ENCODE data around the gene PAM.
A peak's percentile ranks its signal among the peaks of the same experiment; 100 is the strongest.
"Not testable (repeated sequence)": the region's sequence is repeated elsewhere in the genome, so short reads cannot be mapped to it uniquely, and the experiment has no call there.

PAM gene

DNA sequence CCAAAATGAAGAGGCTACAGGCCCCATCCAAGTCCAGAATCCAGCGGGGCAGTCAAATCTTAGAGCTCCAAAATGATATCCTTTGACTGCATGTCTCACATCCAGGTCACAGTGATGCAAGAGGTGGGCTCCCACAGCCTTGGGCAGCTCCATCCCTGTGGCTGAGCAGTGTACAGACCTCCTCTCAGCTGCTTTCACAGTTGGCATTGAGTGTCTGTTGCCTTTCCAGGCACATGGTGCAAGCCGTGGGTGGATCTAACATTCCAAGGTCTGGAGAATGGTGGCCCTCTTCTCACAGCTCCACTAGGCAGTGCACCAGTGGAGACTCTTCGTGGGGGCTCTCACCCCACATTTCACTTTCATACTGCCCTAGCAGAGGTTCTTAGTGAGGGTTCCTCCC is 244.1 kb downstream of the PAM start:
- Mint-ChIP-seq H3K4me1 (no peaks in the 10 kb centered on the region), H3K4me3 (no peak overlapping the region), H3K9me3 (no peaks in the 10 kb centered on the region), H3K36me3 (ENCODE audit: low read depth) (peaks cover 32% of the 10 kb centered on the region), H3K27me3 (ENCODE audit: low read depth, poor library complexity) (no peaks in the 10 kb centered on the region), H3K27ac (no peak overlapping the region)
- DNase-seq, result no peak
- TF ChIP-seq, protein P1, sequence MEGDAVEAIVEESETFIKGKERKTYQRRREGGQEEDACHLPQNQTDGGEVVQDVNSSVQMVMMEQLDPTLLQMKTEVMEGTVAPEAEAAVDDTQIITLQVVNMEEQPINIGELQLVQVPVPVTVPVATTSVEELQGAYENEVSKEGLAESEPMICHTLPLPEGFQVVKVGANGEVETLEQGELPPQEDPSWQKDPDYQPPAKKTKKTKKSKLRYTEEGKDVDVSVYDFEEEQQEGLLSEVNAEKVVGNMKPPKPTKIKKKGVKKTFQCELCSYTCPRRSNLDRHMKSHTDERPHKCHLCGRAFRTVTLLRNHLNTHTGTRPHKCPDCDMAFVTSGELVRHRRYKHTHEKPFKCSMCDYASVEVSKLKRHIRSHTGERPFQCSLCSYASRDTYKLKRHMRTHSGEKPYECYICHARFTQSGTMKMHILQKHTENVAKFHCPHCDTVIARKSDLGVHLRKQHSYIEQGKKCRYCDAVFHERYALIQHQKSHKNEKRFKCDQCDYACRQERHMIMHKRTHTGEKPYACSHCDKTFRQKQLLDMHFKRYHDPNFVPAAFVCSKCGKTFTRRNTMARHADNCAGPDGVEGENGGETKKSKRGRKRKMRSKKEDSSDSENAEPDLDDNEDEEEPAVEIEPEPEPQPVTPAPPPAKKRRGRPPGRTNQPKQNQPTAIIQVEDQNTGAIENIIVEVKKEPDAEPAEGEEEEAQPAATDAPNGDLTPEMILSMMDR (IDR thresholded peaks at IDR 0.05), result no peak

DNA sequence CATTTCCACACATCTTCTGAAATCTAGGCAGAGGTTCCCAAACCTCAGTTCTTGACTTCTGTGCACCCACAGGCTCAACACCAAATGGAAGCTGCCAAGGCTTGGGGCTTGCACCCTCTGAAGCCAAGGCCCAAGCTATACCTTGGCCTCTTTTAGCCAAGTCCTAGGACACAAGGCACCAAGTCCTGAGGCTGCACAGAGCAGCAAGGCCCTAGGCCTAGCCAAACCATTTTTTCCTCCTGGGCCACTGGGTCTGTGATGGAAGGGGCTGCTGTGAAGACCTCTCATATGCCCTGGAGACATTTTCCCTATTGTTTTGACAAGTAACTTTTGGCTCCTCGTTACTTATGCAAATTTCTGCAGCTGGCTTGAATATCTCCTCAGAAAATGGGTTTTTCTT is 244.5 kb downstream of the PAM start:
- not testable (repeated sequence) for H3K4me1 Mint-ChIP-seq; H3K27ac Mint-ChIP-seq; DNase-seq; H3K4me3 Mint-ChIP-seq; H3K27me3 Mint-ChIP-seq (ENCODE audit: low read depth, poor library complexity); H3K9me3 Mint-ChIP-seq
- H3K36me3 Mint-ChIP-seq (ENCODE audit: low read depth), result peaks cover 29% of the 10 kb centered on the region

GRCh38 chr5:103000089-103000488 is 245.0 kb downstream of the PAM start:
- Mint-ChIP-seq H3K36me3 (ENCODE audit: low read depth) (peaks cover 29% of the 10 kb centered on the region), H3K4me1 (no peaks in the 10 kb centered on the region), H3K4me3 (no peak overlapping the region), H3K27me3 (ENCODE audit: low read depth, poor library complexity) (no peaks in the 10 kb centered on the region), H3K27ac (no peak overlapping the region), H3K9me3 (no peaks in the 10 kb centered on the region)
- TF ChIP-seq, protein P1 (IDR thresholded peaks at IDR 0.05), result no peak
- DNase-seq, result no peak

- Mint-ChIP-seq H3K27me3 (ENCODE audit: low read depth, poor library complexity) (no peaks in the 10 kb centered on the region), H3K27ac (peak overlapping the region; percentile 68), H3K9me3 (no peaks in the 10 kb centered on the region), H3K4me1 (no peaks in the 10 kb centered on the region), H3K36me3 (ENCODE audit: low read depth) (peaks cover 32% of the 10 kb centered on the region), H3K4me3 (no peak overlapping the region)
- no peak for DNase-seq
- TF ChIP-seq, protein P1 (IDR thresholded peaks at IDR 0.05), result no peak
Observed at GRCh38 chr5:103003872-103004271, 248.8 kb downstream of the PAM start.

GRCh38 chr5:103005276-103005675 is 250.2 kb downstream of the PAM start:
- Mint-ChIP-seq H3K4me1 (no peaks in the 10 kb centered on the region), H3K9me3 (no peaks in the 10 kb centered on the region), H3K36me3 (ENCODE audit: low read depth) (peaks cover 22% of the 10 kb centered on the region), H3K27me3 (ENCODE audit: low read depth, poor library complexity) (no peaks in the 10 kb centered on the region), H3K4me3 (no peak overlapping the region), H3K27ac (no peak overlapping the region)
- DNase-seq, result no peak
- TF ChIP-seq, protein P1 (IDR thresholded peaks at IDR 0.05), result no peak

GRCh38 chr5:103006921-103007320 is 251.8 kb downstream of the PAM start:
- peak overlapping the region; percentile 42 for H3K27ac Mint-ChIP-seq
- H3K36me3 Mint-ChIP-seq (ENCODE audit: low read depth), result peaks cover 30% of the 10 kb centered on the region
- TF ChIP-seq, protein P1 (IDR thresholded peaks at IDR 0.05), result no peak
- no peak for DNase-seq
- no peak overlapping the region for H3K4me3 Mint-ChIP-seq
- no peaks in the 10 kb centered on the region for H3K27me3 Mint-ChIP-seq (ENCODE audit: low read depth, poor library complexity)
- peaks cover 1% of the 10 kb centered on the region for H3K9me3 Mint-ChIP-seq
- no peaks in the 10 kb centered on the region for H3K4me1 Mint-ChIP-seq

Data from nephron progenitor cell (in vitro differentiated cells).